Measurements from ENCODE around the gene ZNF682. TPM values are rescaled to one million over a fixed set of nuclear protein-coding genes. Genes with fewer than 3 reads are reported as not detected.

ZNF682 gene
- total and polyA plus RNA-seq, 2 of the 13 experiments (the other 11 are each of a cell fraction or from before 2014, with no cell fraction given), result 2.0 to 7.2 TPM

DNA sequence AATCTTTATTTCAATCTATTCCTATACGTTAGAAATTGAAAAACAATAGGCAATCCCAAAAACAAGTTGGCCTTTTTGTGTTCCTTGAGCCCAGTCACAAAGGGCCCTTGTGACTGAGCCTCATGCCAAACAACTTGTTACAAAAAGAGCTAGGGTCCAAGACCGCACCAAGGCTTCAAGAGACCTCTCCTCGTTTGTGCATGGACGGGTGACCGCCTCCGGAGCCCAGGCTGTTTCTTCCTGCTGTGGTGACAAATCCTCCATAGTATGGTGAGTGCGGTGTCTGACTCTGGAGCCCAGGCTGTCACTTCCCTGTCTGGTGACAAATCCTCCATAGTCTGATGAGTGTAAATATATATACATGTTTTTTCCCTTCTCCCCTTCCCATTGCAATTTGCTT lies 74.9 kb downstream of the ZNF682 start:
- no peaks in the 10 kb centered on the region for H3K27me3 ChIP-seq (ENCODE audit: control insufficient read depth in 1 of 2, insufficient read depth in 2 of 2, low read length in 2 of 2)
- no peak for FAIRE-seq
- 4% methylated on average over 3 of the region's 7 CpGs for WGBS (ENCODE audit: low lambda C conversion rate)
- no peak overlapping the region for H3K27ac ChIP-seq (ENCODE audit: extremely low read length, insufficient read depth, low read length)
- no peak for DNase-seq (ENCODE audit: low spot score)
- no peaks in the 10 kb centered on the region for H4K20me1 ChIP-seq (ENCODE audit: insufficient read depth, low read length)
- BruUV-seq (replicated peaks), result no TSS peak
- no peak overlapping the region for H3K4me3 ChIP-seq (replicated peaks in 1 of 3; ENCODE audit: insufficient read depth in 1 of 3, low read depth in 2 of 3, low read length in 3 of 3)
- no peaks in the 10 kb centered on the region for H3K36me3 ChIP-seq (replicated peaks in 1 of 2; ENCODE audit: control insufficient read depth in 1 of 2, insufficient read depth in 2 of 2, low read length in 2 of 2)
- ChIA-PET CTCF (ENCODE audit: low intra/inter-chr PET ratio, low total read pairs) (no interaction called here), POLR2A (no interaction called here)
- ATAC-seq, result no peak
- TF ChIP-seq WIZ (CRISPR knock-in tag; IDR thresholded peaks at IDR 0.05) (no peak), ZNF501 (CRISPR knock-in tag; IDR thresholded peaks at IDR 0.05) (no peak), ZNF263 (CRISPR knock-in tag; IDR thresholded peaks at IDR 0.05) (no peak), ZBTB25 (CRISPR knock-in tag; IDR thresholded peaks at IDR 0.05) (no peak), CREBL2 (CRISPR knock-in tag; IDR thresholded peaks at IDR 0.05; ENCODE audit: borderline replicate concordance) (no peak), ATRX (CRISPR knock-in tag; IDR thresholded peaks at IDR 0.05; ENCODE audit: borderline replicate concordance) (no peak), ZNF598 (CRISPR knock-in tag; IDR thresholded peaks at IDR 0.05; ENCODE audit: borderline replicate concordance) (no peak), FOXP1 (IDR thresholded peaks at IDR 0.05) (no peak), FOXP1 (CRISPR knock-in tag; IDR thresholded peaks at IDR 0.05) (no peak), ZFP36L1 (CRISPR knock-in tag; IDR thresholded peaks at IDR 0.05) (no peak), ZNF138 (CRISPR knock-in tag; IDR thresholded peaks at IDR 0.05; ENCODE audit: low read depth) (no peak), ZNF274 (CRISPR knock-in tag; IDR thresholded peaks at IDR 0.05) (no peak)
- no peak overlapping the region for H2AFZ ChIP-seq (ENCODE audit: low read length)
- peaks cover 49% of the 10 kb centered on the region for H3K9me3 ChIP-seq (ENCODE audit: low read length)
- H3K4me1 ChIP-seq (ENCODE audit: insufficient read depth, low read length), result no peaks in the 10 kb centered on the region
- no peaks in the 10 kb centered on the region for H3K79me2 ChIP-seq (ENCODE audit: insufficient read depth, low read length)
- in situ Hi-C loops (cut with HindIII; ENCODE audit: extremely low pct_ligation_motif_present, low pct_unique_long_range_greater_than_20kb), result loop anchor here (25.0 kb wide), 1 partner anchor 427 kb away; the partner anchor contains the start of genes CILP2 and YJEFN3
- intact Hi-C loops (cut with micrococcal nuclease; ENCODE audit: unreplicated experiment), result no loop called here
- H3K4me2 ChIP-seq (ENCODE audit: low read depth, low read length), result no peak overlapping the region
- no peak overlapping the region for H3K9ac ChIP-seq (ENCODE audit: insufficient read depth, low read depth, low read length)

Measured in HepG2 (cell line).